HG03064 (cell line): Measurements from ENCODE around the gene CNGB1.
"Not testable (repeated sequence)": the region's sequence is repeated elsewhere in the genome, so short reads cannot be mapped to it uniquely, and the experiment has no call there.

Experiments used
- ATAC-seq: cut with Tn5 transposase; IDR thresholded peaks from one replicate; pipeline ENCODE4 v1.9.1; 2021; ENCODE audit warnings: low read depth; ENCODE audit not compliant: unreplicated experiment

CNGB1 gene

GRCh38 chr16:57914244-57915173 lies 56.4 kb downstream of the CNGB1 start:
- no peak for ATAC-seq

DNA sequence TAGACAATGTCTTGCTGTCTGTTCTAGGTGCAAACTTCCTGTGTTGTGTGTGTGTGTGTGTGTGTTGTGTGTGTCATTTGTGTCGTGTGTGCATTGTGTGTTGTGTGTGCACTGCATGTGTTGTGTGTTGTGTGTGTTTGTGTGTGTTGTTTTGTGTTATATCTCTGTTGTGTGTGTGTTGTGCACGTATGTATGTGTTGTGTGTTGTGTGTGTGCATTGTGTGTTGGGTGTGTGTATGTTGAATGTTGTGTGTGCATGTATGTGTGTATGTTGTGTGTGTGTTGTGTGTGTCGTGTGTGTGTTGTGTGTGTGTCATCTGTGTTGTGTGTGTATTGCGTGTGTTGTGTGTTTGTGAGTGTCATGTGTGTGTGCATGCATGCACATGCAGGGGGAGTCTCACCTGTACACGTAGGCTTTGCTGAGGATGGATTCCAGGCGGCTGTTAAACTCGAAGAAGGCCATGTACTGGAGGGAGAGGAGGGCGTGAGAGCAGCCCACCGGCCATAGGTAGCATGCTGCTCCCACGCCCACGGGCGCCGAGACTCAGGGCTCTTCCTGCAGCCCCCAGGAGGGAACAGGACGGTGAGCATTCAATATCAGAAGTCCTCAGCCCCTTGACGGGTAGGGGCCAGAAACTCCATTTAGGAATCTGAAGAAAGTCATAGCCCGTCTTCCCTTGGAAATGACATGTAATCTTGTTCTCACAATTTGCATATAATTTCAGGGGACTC lies 58.2 kb downstream of the CNGB1 start:
- ATAC-seq = no peak

DNA sequence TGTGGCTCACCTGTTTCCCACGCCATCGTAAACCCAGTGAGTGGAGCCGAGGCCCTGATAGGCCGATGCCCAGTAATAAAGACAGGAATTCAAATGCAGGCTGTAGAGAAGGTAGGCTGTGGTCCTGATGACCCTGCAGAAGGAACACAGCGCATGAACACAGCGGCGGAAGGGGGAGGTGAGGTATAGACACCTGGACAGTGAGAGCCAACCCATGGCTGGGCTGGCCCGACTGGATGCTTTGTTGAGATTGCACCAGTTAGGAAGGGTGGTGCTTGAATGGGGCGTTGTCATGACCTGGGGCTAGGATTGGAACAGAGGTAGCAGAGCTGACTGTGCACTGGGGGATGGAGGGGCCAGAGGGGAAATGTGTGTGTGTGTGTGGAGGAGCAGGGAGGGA lies 59.2 kb downstream of the CNGB1 start:
- ATAC-seq = no peak

GRCh38 chr16:57910696-57911095 lies 60.2 kb downstream of the CNGB1 start:
- ATAC-seq = no peak

- ATAC-seq = no peak
Measured at GRCh38 chr16:57908409-57908987, 62.4 kb downstream of the CNGB1 start.

DNA sequence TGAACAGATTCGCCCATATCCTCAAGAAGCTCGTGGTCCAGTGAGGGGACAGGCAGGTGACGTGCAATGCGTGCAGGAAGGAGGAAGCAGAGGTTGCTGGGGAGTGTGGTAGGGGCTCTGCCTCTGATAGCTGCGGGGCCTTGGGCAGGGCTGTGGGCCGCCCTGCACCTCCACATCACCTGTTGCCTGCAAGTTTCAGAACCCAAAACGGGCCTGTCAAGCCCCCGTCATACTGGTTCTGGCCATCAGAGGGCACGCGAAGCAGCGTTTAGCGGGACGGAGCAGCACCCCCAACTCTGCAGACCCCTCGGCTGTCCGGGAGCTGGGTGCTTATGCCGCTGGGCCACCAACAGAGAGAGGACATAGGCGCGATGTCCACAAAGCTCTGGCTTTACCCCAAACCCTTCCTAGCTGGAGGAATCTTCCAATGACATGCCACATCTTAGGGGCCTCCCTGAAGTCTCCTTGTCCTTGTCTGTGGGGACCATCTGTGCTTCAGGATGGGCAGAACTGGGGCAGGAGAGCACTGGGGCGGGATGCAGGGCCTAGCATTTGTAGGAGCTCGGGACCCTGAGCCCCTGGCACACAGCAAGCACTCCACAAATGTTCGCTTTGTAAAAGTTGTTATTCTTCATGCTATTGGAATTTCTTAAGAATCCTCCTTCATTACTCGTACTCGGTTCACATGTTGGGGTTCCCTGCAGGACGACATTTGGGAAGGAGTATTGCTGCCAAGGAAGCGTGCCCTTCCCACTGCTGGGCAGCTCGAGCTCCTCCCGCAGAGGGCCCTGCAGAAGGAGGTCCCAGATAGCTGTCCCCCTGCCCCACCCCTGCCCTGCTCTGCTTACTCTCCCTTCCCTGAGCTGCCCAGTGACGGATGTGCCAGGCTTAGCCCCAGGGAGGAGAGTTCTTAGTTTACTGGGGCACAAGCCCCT lies 64.3 kb downstream of the CNGB1 start:
- no peak for ATAC-seq

DNA sequence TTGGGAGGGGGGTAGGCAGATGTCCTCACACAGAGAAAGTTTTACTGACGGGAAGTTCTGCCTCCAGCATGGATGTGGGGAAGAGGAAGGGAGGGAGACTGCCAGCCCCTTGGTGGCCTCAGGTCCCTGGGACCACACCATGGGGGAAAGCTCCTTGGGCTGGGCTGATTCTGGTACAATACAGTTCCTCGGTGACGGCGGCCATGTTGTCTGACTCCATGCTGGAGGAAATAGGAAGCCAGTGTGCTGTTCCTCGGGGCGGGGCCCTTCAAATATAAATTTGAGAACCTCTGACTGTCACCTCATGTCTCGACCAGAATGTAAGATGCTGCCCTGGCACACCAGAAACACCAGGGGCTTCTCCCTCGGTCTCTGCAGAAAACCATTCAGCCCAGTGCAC lies 66.8 kb downstream of the CNGB1 start:
- ATAC-seq = no peak

GRCh38 chr16:57903656-57904055 lies 67.3 kb downstream of the CNGB1 start:
- ATAC-seq = no peak

GRCh38 chr16:57901480-57902069 lies 69.4 kb downstream of the CNGB1 start:
- ATAC-seq = no peak

DNA sequence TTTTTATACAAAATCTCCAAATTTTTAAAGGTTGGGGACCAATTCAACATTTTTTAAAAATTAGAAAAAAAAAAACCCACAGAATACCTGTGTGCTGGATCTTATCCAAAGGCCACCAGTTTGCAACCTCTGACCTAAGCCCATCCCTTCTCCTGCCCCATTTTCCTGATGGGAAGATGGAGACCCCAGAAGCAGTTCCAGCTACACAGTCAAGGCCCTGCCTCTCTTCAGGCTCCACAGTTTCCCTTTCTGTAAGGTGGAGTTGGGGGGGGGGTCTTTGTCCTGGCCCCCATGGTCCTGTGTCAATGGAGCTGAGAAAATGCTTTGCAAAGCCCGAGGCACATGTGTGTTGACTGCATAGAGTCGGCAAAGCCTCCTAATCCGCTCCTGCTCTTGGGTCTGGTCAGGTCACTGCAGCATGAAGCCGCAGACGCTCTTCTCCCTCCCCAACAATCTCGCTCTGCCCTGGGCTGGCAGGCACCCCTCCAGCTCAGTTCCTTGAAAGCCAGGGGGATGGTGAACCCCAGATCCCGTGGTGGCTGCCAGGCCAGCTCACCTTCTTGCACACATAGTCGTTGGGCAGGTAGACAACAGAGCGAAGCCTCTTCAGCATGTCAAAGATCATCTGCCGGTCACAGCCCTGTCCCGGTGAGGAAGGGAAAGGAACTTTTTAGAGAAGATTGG lies 70.0 kb downstream of the CNGB1 start:
- no peak for ATAC-seq

- ATAC-seq = no peak
Measured at GRCh38 chr16:57899771-57900661, 70.9 kb downstream of the CNGB1 start.

- no peak for ATAC-seq
Measured at GRCh38 chr16:57898961-57899360, 72.0 kb downstream of the CNGB1 start.

DNA sequence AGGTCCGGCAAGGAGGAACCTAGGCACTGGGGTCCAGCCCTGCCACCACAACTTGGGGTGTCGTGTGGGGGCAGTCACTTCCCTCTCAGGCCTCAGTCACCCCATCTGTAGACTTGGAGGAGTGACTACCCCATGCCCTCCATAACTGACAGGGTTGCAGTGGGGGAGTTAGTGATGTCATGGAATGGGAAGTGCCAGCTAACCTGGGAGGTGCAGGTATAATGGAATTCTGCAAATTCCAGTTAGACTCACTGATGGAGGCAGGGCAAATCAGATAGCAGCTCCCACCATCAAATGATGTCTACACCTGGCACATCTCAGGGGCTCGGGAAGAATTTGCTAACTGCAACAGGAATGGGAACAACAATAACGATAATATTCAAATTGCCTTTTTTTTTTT lies 72.9 kb downstream of the CNGB1 start:
- no peak for ATAC-seq

- no peak for ATAC-seq
Measured at GRCh38 chr16:57897053-57897784, 73.7 kb downstream of the CNGB1 start.

- ATAC-seq = not testable (repeated sequence)
Measured at GRCh38 chr16:57895081-57895547, 75.8 kb downstream of the CNGB1 start.

DNA sequence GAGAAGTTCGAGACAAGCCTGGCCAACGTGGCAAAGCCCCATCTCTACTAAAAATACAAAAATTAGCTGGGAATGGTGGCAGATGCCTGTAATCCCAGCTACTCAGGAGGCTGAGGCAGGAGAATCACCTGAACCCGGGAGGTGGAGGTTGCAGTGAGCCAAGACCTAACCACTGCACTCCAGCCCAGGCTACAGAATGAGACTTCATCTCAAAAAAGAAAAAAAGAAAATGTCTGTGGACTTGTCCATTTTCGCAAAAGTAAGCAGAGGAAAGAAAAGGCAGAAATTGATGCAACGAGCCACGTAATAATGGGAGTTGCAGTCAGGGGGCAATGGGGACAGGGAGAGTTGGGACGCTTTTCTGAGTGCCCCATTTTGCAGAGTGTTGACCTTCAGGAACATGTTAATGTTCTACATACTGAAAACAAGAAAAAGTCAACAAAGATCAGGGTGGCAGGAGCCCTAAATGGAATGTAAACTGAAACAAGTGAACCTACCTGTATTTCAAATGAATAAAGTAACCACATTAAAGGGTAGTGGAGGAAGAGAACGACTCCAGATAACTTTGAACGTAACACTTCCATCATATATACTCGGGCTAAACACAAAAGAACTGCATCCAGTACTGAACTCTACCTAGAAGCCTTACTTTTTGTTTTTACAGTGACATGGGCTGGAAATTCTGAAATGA lies 76.4 kb downstream of the CNGB1 start:
- ATAC-seq = no peak
